Measurements from ENCODE around the gene CLDN2.

GRCh38 chrX:106957856-106958255 is 37.7 kb downstream of the CLDN2 start:
- no peak for TF ChIP-seq POLR2AphosphoS5 (IDR thresholded peaks at IDR 0.05; ENCODE audit: low read depth, low read length)
- no peak for TF ChIP-seq POLR2A (IDR thresholded peaks at IDR 0.05; ENCODE audit: low read depth, low read length)
- no peak for TF ChIP-seq TAF1 (IDR thresholded peaks at IDR 0.05; ENCODE audit: low read depth, low read length)
- no peak for TF ChIP-seq PAX5 (IDR thresholded peaks at IDR 0.05; ENCODE audit: insufficient read depth, low read length, severe bottlenecking)
